Activated CD4-positive, alpha-beta T cell treated with anti-CD3 and anti-CD28 coated beads, Interleukin-2, amount 10 ng/mL, durations not matched to agents 7 days and 5 days (primary cell): ENCODE measurements around the gene MIA. TPM values are rescaled to one million over a fixed set of nuclear protein-coding genes. Genes with fewer than 3 reads are reported as not detected.
A peak's percentile ranks its signal among the peaks of the same experiment; 100 is the strongest.
"Not testable (repeated sequence)": the region's sequence is repeated elsewhere in the genome, so short reads cannot be mapped to it uniquely, and the experiment has no call there.

ENCODE experiments used
- CTCF ChIA-PET: fragments of 350-600 bp; sonication (Branson Sonifier 250); formaldehyde crosslinking; loops from one replicate; lab custom pipeline; 2021; ENCODE audit warnings: antibody characterized with exemption; lab: Charles Lee
- POLR2A ChIA-PET: fragments of 350-600 bp; sonication (Branson Sonifier 250); formaldehyde crosslinking; loops from one replicate; lab custom pipeline; 2021; ENCODE audit warnings: antibody characterized with exemption; lab: Charles Lee
- DNase-seq: peaks from one replicate; pipeline ENCODE4 v3.0.0-alpha.2; 2020
- H3K27ac Mint-ChIP-seq: one replicate; pipeline ENCODE4 v1.8.0; 2021; ENCODE audit warnings: mild to moderate bottlenecking, moderate library complexity, mixed read lengths
- H3K27me3 Mint-ChIP-seq: one replicate; pipeline ENCODE4 v1.8.0; 2021; ENCODE audit warnings: mixed read lengths
- H3K36me3 Mint-ChIP-seq: one replicate; pipeline ENCODE4 v1.8.0; 2021; ENCODE audit warnings: low read depth, mixed read lengths
- H3K4me1 Mint-ChIP-seq: one replicate; pipeline ENCODE4 v1.8.0; 2021; ENCODE audit warnings: mixed read lengths
- H3K4me3 Mint-ChIP-seq: one replicate; pipeline ENCODE4 v1.8.0; 2021; ENCODE audit warnings: mild to moderate bottlenecking, moderate library complexity, mixed read lengths
- H3K9me3 Mint-ChIP-seq: one replicate; pipeline ENCODE4 v1.8.0; 2021; ENCODE audit warnings: mixed read lengths
- total RNA-seq, 2 experiments: library from RNA; stranded (reverse); gene quantifications; one replicate each; pipeline ENCODE4 v1.2.3, GENCODE V29; 2021

MIA gene
- under 1 TPM in 1 of 2 experiments, not detected in 1; 0.89 TPM for total RNA-seq

DNA sequence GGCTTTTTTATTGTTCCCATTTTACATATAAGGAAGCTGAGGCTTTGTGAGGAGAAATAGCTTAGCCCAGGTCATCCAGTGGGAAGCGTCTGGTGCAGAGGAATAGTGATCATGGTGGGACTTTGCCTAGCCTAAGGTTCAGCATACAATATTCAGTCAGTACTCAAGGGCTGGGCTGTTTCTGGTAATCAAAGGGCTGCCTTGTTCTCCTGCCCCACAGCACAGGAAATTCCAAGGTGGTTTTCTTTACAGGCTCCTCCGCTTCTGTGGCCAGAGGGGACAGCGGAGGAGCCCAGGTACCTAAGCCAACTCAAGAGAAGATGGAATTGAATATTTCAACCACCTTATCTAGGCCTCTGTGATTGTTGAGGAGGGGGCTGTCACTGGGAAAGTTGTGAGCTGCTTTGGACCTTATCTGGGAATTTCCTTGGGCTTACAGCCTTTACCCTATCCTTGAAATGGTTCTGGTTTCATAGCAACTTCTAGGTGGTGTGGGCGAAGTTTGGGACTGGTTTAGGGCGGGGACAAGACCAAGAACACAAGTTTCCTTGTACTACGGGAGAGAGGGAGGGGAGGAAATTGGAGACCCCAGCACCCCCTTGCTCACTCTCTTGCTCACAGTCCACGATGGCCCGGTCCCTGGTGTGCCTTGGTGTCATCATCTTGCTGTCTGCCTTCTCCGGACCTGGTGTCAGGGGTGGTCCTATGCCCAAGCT lies at the start of gene MIA:
MIA (plus strand) TSS at position 606 of the 716 bp plus-strand sequence; CDS start at position 628, 22 bp downstream.
- no peak within 1 kb of the TSS for H3K4me3 Mint-ChIP-seq
- no peaks in the 10 kb centered on the region for H3K27me3 Mint-ChIP-seq
- peaks cover 8% of the 10 kb centered on the region for H3K9me3 Mint-ChIP-seq
- H3K36me3 Mint-ChIP-seq = peaks cover 25% of the 10 kb centered on the region
- POLR2A ChIA-PET = no interaction called here
- DNase-seq = no peak
- CTCF ChIA-PET = no interaction called here
- peak within 1 kb of the TSS; percentile 68 for H3K27ac Mint-ChIP-seq
- H3K4me1 Mint-ChIP-seq = peaks cover 41% of the 10 kb centered on the region

DNA sequence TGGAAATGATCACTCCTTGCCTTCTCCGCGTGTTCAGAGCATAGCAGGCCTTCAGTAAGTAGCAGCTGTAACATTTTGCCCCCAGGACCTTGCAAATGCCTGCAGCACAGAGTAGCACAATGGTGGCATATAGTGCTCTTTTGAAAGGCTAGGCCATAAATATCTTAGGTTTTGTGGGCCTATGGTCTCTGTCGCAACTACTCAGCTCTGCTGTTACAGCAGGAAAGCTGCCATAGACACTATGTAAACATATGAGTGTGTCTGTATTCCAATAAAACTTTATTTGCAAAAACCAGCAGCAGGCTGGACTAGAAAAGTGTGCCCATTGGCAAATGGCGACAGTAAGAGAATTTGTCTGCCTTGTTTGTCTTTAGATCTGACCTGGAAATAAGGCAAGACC lies 49.0 kb upstream of the MIA start:
- Mint-ChIP-seq H3K4me3 (no peak overlapping the region), H3K36me3 (peaks cover 45% of the 10 kb centered on the region)
- CTCF ChIA-PET = interaction anchor here (0.6 to 2.3 kb wide), 4 partner anchors 8 to 90 kb away, joined by 4 to 9 read pairs (median 6); no protein-coding TSS in a partner anchor

DNA sequence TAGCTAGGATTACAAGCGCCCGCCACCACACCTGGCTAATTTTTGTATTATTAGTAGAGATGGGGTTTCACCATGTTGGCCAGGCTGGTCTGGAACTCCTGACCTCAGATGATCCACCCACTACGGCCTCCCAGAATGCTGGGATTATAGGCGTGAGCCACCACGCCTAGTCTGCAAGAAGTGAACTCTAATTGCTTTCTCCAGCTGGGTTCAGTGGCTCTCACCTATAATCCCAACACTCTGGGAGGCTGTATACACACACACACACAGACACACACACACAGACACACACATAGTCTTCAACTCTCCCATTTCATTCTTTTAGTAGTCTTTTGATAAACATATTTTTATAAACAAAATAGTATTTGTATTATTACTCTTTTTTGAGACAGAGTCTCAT lies 45.3 kb upstream of the MIA start:
- H3K27me3 Mint-ChIP-seq, DNase-seq, POLR2A ChIA-PET, H3K4me3 Mint-ChIP-seq, H3K27ac Mint-ChIP-seq, H3K9me3 Mint-ChIP-seq, H3K4me1 Mint-ChIP-seq: not testable (repeated sequence)
- CTCF ChIA-PET = interaction anchor here (0.5 to 1.5 kb wide), 4 partner anchors 13 to 398 kb away, joined by 3 read pairs; partner anchors contain the start of genes COQ8B and ITPKC
- H3K36me3 Mint-ChIP-seq = peaks cover 38% of the 10 kb centered on the region

More for the DNA sequence above, 49.0 kb upstream of the MIA start:
- POLR2A ChIA-PET = no interaction called here
- DNase-seq = no peak
- peaks cover 12% of the 10 kb centered on the region for H3K4me1 Mint-ChIP-seq
- H3K9me3 Mint-ChIP-seq = no peaks in the 10 kb centered on the region
- no peak overlapping the region for H3K27ac Mint-ChIP-seq
- H3K27me3 Mint-ChIP-seq = no peaks in the 10 kb centered on the region

DNA sequence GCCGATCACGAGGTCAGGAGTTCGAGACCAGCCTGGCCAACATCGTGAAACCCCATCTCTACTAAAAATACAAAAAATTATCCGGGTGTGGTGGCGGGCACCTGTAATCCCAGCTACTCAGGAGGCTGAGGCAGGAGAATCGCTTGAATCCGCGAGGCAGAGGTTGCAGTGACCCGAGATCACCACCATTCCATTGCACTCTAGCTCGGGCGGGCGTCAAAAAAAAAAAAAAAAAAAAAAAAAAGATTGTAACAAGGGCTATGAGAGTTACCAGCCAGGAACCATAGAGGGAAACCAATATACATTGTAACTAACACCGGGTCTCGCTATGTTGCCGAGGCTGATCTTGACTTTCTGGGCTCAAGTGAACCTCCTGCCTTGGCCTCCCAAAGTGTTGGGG lies 43.0 kb upstream of the MIA start:
- H3K4me3 Mint-ChIP-seq, DNase-seq, CTCF ChIA-PET, H3K27ac Mint-ChIP-seq, H3K27me3 Mint-ChIP-seq, H3K9me3 Mint-ChIP-seq, POLR2A ChIA-PET, H3K4me1 Mint-ChIP-seq: not testable (repeated sequence)
- peaks cover 33% of the 10 kb centered on the region for H3K36me3 Mint-ChIP-seq

DNA sequence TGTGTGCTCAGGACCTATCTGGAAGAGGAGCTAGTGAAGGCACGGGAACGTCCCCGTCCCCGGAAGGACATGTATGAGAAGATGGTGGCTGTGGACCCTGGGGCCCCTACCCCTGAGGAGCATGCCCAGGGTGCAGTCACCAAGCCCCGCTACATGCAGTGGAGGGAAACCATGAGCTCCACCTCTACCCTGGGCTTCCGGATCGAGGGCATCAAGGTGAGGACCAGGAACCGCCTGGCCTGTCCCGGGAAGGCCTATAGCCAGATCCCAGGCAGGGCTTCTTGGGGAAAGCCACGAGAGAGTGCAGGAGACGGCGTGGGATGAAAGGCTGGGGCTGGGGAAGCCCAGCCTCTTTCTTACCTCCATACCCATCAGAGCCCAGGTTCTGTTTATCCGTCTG lies 42.2 kb upstream of the MIA start:
- Mint-ChIP-seq H3K36me3 (peaks cover 36% of the 10 kb centered on the region), H3K4me1 (no peaks in the 10 kb centered on the region), H3K4me3 (no peak overlapping the region), H3K9me3 (no peaks in the 10 kb centered on the region), H3K27ac (peak overlapping the region; percentile 13), H3K27me3 (no peaks in the 10 kb centered on the region)
- ChIA-PET POLR2A (no interaction called here), CTCF (interaction anchor here (1.8 kb wide), 1 partner anchor 10 kb away, joined by 10 read pairs; no protein-coding TSS in a partner anchor)
- DNase-seq = no peak

DNA sequence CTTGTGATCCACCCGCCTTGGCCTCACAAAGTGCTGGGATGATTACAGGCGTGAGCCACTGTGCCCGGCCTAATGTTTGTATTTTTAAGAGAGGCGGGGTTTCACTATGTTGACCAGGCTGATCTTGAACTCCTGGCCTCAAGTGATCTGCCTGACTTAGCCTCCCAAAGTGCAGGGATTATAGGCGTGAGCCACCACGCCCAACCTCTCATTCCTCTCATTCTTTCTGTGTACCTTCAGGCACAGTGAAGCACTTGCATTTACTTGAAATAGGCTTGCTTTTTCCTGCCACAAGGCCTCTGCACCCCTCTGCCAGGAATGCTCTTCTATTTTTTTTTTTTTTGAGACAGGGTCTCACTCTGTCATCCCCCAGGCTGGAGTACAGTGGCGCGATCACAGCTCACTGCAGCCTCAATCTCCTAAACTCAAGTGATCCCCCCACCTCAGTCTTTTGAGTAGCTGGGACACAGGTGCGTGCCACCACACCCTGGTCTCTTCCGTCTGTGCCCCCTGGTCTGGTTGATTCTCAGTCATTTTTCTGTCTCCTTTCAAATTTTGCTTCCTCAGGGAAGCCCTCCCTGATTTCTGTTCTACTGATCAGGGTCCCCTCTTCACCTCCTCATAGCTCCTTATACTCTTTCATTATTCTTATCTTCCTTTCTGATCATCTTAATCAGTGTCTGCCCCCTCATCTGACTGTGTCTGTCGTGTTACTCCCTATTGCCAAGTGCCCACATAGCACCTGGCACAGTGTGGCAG lies 40.1 kb upstream of the MIA start:
- CTCF ChIA-PET = interaction anchor here (1.8 kb wide), 1 partner anchor 8 kb away, joined by 10 read pairs; no protein-coding TSS in a partner anchor
- Mint-ChIP-seq H3K4me1 (peaks cover 5% of the 10 kb centered on the region), H3K27me3 (no peaks in the 10 kb centered on the region), H3K9me3 (no peaks in the 10 kb centered on the region), H3K36me3 (peaks cover 32% of the 10 kb centered on the region), H3K27ac (no peak overlapping the region), H3K4me3 (no peak overlapping the region)
- no peak for DNase-seq
- POLR2A ChIA-PET = no interaction called here

DNA sequence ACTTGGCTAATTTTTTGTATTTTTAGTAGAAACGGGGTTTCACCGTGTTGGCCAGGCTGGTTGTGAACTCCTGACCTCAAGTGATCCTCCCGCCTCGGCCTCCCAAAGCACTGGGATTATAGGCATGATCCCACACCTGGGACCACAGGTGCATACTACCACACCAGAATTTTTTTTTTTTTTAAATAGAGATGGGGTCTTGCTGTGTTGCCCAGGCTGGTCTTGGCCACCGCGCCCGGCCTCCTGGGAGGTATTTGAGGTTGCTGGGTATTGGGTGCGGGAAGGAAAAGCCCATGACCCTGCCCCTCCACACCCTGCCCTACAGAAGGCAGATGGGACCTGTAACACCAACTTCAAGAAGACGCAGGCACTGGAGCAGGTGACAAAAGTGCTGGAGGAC lies 38.7 kb upstream of the MIA start:
- POLR2A ChIA-PET = no interaction called here
- H3K27me3 Mint-ChIP-seq = no peaks in the 10 kb centered on the region
- H3K36me3 Mint-ChIP-seq = peaks cover 22% of the 10 kb centered on the region
- CTCF ChIA-PET = interaction anchor here (0.6 to 1.1 kb wide), 2 partner anchors 11 to 14 kb away, joined by 3 to 4 read pairs; partner anchors contain the start of gene ACTMAP
- peaks cover 5% of the 10 kb centered on the region for H3K4me1 Mint-ChIP-seq
- no peak overlapping the region for H3K4me3 Mint-ChIP-seq
- H3K27ac Mint-ChIP-seq = no peak overlapping the region
- no peak for DNase-seq
- no peaks in the 10 kb centered on the region for H3K9me3 Mint-ChIP-seq

DNA sequence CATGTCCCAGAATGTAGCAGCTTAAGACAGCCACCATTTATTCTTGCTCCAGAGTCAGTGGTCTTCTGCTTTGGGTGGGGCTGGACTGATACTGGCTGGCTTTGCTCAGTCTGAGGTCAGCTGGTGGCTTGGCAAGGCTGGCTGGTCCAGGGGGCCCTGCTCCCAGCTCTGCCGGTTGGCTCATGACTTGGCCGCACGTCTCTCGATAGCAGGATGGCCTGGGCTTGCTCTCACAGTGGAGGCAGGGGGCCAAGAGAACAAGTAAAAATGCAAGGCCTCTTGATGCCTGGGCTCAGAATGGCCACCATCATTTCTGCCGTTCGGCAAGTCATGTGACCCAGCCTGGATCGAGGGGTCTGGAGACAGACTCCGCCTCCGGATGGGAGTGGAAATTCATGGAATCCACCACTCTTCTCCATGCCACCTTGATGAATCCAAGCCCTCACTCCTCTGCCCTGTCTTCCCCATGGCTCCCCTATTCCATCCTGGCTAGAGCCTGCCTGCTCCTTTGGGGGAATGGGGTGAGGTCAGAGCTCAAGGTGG lies 38.1 kb upstream of the MIA start:
- H3K27me3 Mint-ChIP-seq = no peaks in the 10 kb centered on the region
- H3K4me1 Mint-ChIP-seq = peaks cover 5% of the 10 kb centered on the region
- no peak overlapping the region for H3K27ac Mint-ChIP-seq
- H3K36me3 Mint-ChIP-seq = peaks cover 22% of the 10 kb centered on the region
- no peaks in the 10 kb centered on the region for H3K9me3 Mint-ChIP-seq
- CTCF ChIA-PET = interaction anchor here (1.6 kb wide), 1 partner anchor 40 kb away, joined by 4 read pairs; the partner anchor contains the start of gene RAB4B
- POLR2A ChIA-PET = no interaction called here
- no peak for DNase-seq
- H3K4me3 Mint-ChIP-seq = no peak overlapping the region

DNA sequence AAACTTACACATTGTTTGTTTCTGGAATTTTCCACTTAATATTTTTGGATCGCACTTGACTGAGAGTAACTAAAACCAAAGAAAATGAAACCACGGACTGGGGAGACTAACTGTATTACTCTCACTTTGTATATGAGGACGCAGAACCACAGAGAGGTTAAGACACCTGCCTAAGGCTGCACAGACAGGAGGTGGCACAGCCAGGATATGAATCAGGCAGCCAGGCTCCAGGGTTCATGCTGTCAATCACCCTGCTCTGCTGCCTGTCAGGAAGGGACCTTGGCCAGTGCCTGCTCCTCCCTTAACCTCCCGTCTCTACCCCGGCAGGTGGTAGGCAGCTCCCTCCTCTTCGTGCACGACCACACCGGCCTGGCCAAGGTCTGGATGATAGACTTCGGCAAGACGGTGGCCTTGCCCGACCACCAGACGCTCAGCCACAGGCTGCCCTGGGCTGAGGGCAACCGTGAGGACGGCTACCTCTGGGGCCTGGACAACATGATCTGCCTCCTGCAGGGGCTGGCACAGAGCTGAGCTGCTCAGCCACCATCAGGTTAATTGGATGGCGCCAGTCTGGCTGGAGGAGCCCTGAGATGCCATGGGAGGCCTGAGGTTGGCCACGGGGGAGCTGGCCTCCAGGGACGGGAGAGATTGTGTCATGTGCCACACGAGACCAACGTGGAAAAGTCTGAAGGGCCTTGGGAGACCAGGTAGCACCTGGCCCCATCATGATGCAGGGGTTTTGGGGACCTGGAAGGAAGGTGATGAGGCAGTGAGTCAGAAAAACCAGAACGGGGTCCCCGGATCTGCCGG lies 36.1 kb upstream of the MIA start:
- POLR2A ChIA-PET = interaction anchor here (0.6 kb wide), 1 partner anchor 59 kb away, joined by 4 read pairs; no protein-coding TSS in a partner anchor
- CTCF ChIA-PET = interaction anchor here (1.0 kb wide), 1 partner anchor 15 kb away, joined by 3 read pairs; no protein-coding TSS in a partner anchor
- H3K4me1 Mint-ChIP-seq = peaks cover 5% of the 10 kb centered on the region
- no peaks in the 10 kb centered on the region for H3K27me3 Mint-ChIP-seq
- no peak overlapping the region for H3K27ac Mint-ChIP-seq
- peaks cover 14% of the 10 kb centered on the region for H3K36me3 Mint-ChIP-seq
- H3K4me3 Mint-ChIP-seq = no peak overlapping the region
- DNase-seq = no peak
- H3K9me3 Mint-ChIP-seq = no peaks in the 10 kb centered on the region

DNA sequence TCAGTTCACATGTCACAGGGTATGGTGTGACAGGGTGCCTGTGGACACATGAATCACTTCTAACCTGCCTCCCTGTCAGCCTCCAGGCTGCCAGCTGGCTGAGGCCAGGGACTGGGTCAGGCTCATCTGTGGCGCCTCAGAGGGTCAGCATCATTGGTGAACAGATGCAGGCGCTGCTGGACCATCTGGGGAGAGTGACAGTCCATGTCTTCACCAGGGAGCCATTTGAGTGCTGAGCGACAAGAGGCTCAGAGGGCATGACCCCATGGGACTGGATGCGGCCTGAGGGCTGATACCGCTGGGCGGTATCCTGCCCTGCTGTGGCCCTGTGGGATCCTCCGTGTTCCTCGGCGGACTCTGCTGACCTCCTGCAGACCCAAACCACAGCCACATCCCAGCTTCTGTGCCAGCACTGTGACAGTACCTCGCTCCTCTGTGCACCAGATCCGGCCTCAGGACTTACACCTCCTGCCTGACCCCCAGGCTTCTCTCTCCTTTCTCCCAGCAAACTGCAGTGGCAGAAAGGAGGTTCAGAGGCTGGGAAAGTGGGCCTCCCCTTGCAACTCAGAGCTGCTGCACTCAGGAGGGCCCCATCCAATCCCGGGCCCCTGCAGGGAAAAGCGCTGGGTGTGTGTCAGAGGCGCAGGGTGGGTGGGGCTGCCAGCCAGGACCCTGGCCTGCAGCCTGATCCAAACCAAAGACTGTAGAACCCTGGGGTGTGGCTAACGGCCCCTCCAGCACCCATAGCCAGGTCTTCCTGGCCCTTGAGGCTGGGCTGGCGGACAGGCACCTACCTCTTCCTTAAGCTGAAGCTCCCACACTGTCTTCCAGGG lies 35.2 kb upstream of the MIA start:
- no peaks in the 10 kb centered on the region for H3K9me3 Mint-ChIP-seq
- peaks cover 14% of the 10 kb centered on the region for H3K36me3 Mint-ChIP-seq
- CTCF ChIA-PET = interaction anchor here (1.0 kb wide), 1 partner anchor 14 kb away, joined by 3 read pairs; no protein-coding TSS in a partner anchor
- H3K27ac Mint-ChIP-seq = no peak overlapping the region
- H3K27me3 Mint-ChIP-seq = no peaks in the 10 kb centered on the region
- DNase-seq = no peak
- no peak overlapping the region for H3K4me3 Mint-ChIP-seq
- POLR2A ChIA-PET = interaction anchor here (0.6 kb wide), 1 partner anchor 58 kb away, joined by 4 read pairs; no protein-coding TSS in a partner anchor
- peaks cover 5% of the 10 kb centered on the region for H3K4me1 Mint-ChIP-seq

DNA sequence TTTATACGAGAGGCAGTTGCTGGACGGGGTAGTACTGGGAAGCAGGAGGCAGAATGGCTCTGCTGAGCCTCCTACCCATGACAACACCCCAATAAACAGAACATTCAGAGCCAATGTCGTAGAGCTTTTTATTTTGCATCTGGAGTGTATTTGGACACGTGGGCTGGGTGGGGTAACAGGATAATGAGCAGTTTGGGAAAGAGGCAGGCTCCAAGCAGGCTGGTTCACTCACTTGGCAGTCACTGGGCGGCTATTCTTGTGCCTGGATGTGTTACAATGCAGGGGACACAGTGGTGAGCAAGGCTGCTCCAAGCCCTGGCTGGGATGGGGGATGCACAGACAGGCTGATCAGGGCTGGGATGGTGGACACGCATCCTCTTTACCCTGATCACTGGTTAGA lies 34.6 kb upstream of the MIA start:
- ChIA-PET POLR2A (no interaction called here), CTCF (interaction anchor here (0.6 kb wide), 1 partner anchor 52 kb away, joined by 4 read pairs; no protein-coding TSS in a partner anchor)
- Mint-ChIP-seq H3K36me3 (peaks cover 10% of the 10 kb centered on the region), H3K9me3 (no peaks in the 10 kb centered on the region), H3K27ac (no peak overlapping the region), H3K4me1 (peaks cover 5% of the 10 kb centered on the region), H3K4me3 (no peak overlapping the region), H3K27me3 (no peaks in the 10 kb centered on the region)
- DNase-seq = no peak
